ENCODE measurements around the gene TMEM106A.
"Not testable (repeated sequence)": the region's sequence is repeated elsewhere in the genome, so short reads cannot be mapped to it uniquely, and the experiment has no call there.

The TMEM106A gene

GRCh38 chr17:43226393-43226792, 14.7 kb downstream of the TMEM106A start:
- Histone ChIP-seq H3K18ac (ENCODE audit: low read length) (no peak overlapping the region), H3K4me2 (ENCODE audit: low read length) (no peak overlapping the region), H3K4me1 (ENCODE audit: control insufficient read depth, low read depth, low read length) (no peaks in the 10 kb centered on the region), H3K36me3 (ENCODE audit: control insufficient read depth, insufficient read depth, low read length) (no peaks in the 10 kb centered on the region), H2BK5ac (ENCODE audit: low read length) (no peak overlapping the region), H3K79me2 (ENCODE audit: control insufficient read depth, insufficient read depth, low read length) (no peaks in the 10 kb centered on the region), H3K4me3 (ENCODE audit: low read length) (no peak overlapping the region), H4K5ac (ENCODE audit: low read length) (no peak overlapping the region), H3K27me3 (ENCODE audit: insufficient read depth, low read length, poor library complexity) (no peaks in the 10 kb centered on the region), H3K56ac (ENCODE audit: low read length) (no peak overlapping the region), H3K27ac (ENCODE audit: low read depth, low read length) (no peak overlapping the region), H3K4ac (ENCODE audit: low read depth, low read length) (no peak overlapping the region), H2BK120ac (ENCODE audit: low read depth, low read length) (no peak overlapping the region), H3K23ac (ENCODE audit: low read length) (no peak overlapping the region), H4K8ac (ENCODE audit: low read depth, low read length) (no peak overlapping the region), H3K79me1 (ENCODE audit: low read length) (no peaks in the 10 kb centered on the region), H2BK15ac (replicated peaks; ENCODE audit: low read depth) (no peak overlapping the region), H3K9ac (ENCODE audit: low read length) (no peak overlapping the region), H2AK5ac (ENCODE audit: low read length) (no peak overlapping the region)
- WGBS (ENCODE audit: extremely low coverage, insufficient coverage, low lambda C conversion rate) = no CpG with 5 or more reads among the region's 7 CpGs
- no peak for DNase-seq

- not testable (repeated sequence) for H4K8ac ChIP-seq (ENCODE audit: low read depth, low read length); H3K27ac ChIP-seq (ENCODE audit: low read depth, low read length); H3K4me3 ChIP-seq (ENCODE audit: low read length); H2AK5ac ChIP-seq (ENCODE audit: low read length); H3K27me3 ChIP-seq (ENCODE audit: insufficient read depth, low read length, poor library complexity); H3K4me2 ChIP-seq (ENCODE audit: low read length); H3K18ac ChIP-seq (ENCODE audit: low read length); H3K4me1 ChIP-seq (ENCODE audit: control insufficient read depth, low read depth, low read length); H3K4ac ChIP-seq (ENCODE audit: low read depth, low read length); H2BK15ac ChIP-seq (replicated peaks; ENCODE audit: low read depth); DNase-seq; H3K9ac ChIP-seq (ENCODE audit: low read length); H2BK5ac ChIP-seq (ENCODE audit: low read length); H3K79me2 ChIP-seq (ENCODE audit: control insufficient read depth, insufficient read depth, low read length); H3K56ac ChIP-seq (ENCODE audit: low read length); H2BK120ac ChIP-seq (ENCODE audit: low read depth, low read length); H3K79me1 ChIP-seq (ENCODE audit: low read length); H3K36me3 ChIP-seq (ENCODE audit: control insufficient read depth, insufficient read depth, low read length); H4K5ac ChIP-seq (ENCODE audit: low read length); H3K23ac ChIP-seq (ENCODE audit: low read length)
- no CpG with 5 or more reads among the region's 7 CpGs for WGBS (ENCODE audit: extremely low coverage, insufficient coverage, low lambda C conversion rate)
These were observed 16.5 kb downstream of the TMEM106A start, which contains the start of gene CCDC200 for GRCh38 chr17:43228020-43228782. TSS of gene CCDC200 (minus strand) at chr17:43228623. CDS start at chr17:43228554, 69 bp downstream.

- H3K4ac ChIP-seq (ENCODE audit: low read depth, low read length); H3K18ac ChIP-seq (ENCODE audit: low read length); H3K56ac ChIP-seq (ENCODE audit: low read length); H3K36me3 ChIP-seq (ENCODE audit: control insufficient read depth, insufficient read depth, low read length); H2AK5ac ChIP-seq (ENCODE audit: low read length); H3K79me1 ChIP-seq (ENCODE audit: low read length); H3K4me2 ChIP-seq (ENCODE audit: low read length); H4K5ac ChIP-seq (ENCODE audit: low read length); DNase-seq; H3K23ac ChIP-seq (ENCODE audit: low read length); H3K4me3 ChIP-seq (ENCODE audit: low read length); H3K27ac ChIP-seq (ENCODE audit: low read depth, low read length); H3K27me3 ChIP-seq (ENCODE audit: insufficient read depth, low read length, poor library complexity); H4K8ac ChIP-seq (ENCODE audit: low read depth, low read length); H3K4me1 ChIP-seq (ENCODE audit: control insufficient read depth, low read depth, low read length); H2BK5ac ChIP-seq (ENCODE audit: low read length); H3K79me2 ChIP-seq (ENCODE audit: control insufficient read depth, insufficient read depth, low read length); H3K9ac ChIP-seq (ENCODE audit: low read length); H2BK120ac ChIP-seq (ENCODE audit: low read depth, low read length); H2BK15ac ChIP-seq (replicated peaks; ENCODE audit: low read depth): not testable (repeated sequence)
- WGBS (ENCODE audit: extremely low coverage, insufficient coverage, low lambda C conversion rate) = no CpG with 5 or more reads among the region's 40 CpGs
These were observed 19.7 kb downstream of the TMEM106A start for GRCh38 chr17:43231205-43232020.

GRCh38 chr17:43232021-43232699, 20.5 kb downstream of the TMEM106A start:
- not testable (repeated sequence) for H3K9ac ChIP-seq (ENCODE audit: low read length); H3K36me3 ChIP-seq (ENCODE audit: control insufficient read depth, insufficient read depth, low read length); H2BK15ac ChIP-seq (replicated peaks; ENCODE audit: low read depth); H3K79me1 ChIP-seq (ENCODE audit: low read length); H3K79me2 ChIP-seq (ENCODE audit: control insufficient read depth, insufficient read depth, low read length); H3K4me1 ChIP-seq (ENCODE audit: control insufficient read depth, low read depth, low read length); H4K5ac ChIP-seq (ENCODE audit: low read length); H2BK5ac ChIP-seq (ENCODE audit: low read length); H4K8ac ChIP-seq (ENCODE audit: low read depth, low read length); H3K27ac ChIP-seq (ENCODE audit: low read depth, low read length); H3K56ac ChIP-seq (ENCODE audit: low read length); H3K4ac ChIP-seq (ENCODE audit: low read depth, low read length); DNase-seq; H3K4me3 ChIP-seq (ENCODE audit: low read length); H2AK5ac ChIP-seq (ENCODE audit: low read length); H3K4me2 ChIP-seq (ENCODE audit: low read length); H3K23ac ChIP-seq (ENCODE audit: low read length); H2BK120ac ChIP-seq (ENCODE audit: low read depth, low read length); H3K27me3 ChIP-seq (ENCODE audit: insufficient read depth, low read length, poor library complexity)
- H3K18ac ChIP-seq (ENCODE audit: low read length) = peak overlapping the region; percentile 89
- WGBS (ENCODE audit: extremely low coverage, insufficient coverage, low lambda C conversion rate) = no CpG with 5 or more reads among the region's 24 CpGs

- not testable (repeated sequence) for H3K56ac ChIP-seq (ENCODE audit: low read length); H3K4me3 ChIP-seq (ENCODE audit: low read length); H4K5ac ChIP-seq (ENCODE audit: low read length); H3K18ac ChIP-seq (ENCODE audit: low read length); H2BK15ac ChIP-seq (replicated peaks; ENCODE audit: low read depth); H3K4me2 ChIP-seq (ENCODE audit: low read length); H3K23ac ChIP-seq (ENCODE audit: low read length); H4K8ac ChIP-seq (ENCODE audit: low read depth, low read length); H2BK5ac ChIP-seq (ENCODE audit: low read length); H3K27me3 ChIP-seq (ENCODE audit: insufficient read depth, low read length, poor library complexity); DNase-seq; H3K79me2 ChIP-seq (ENCODE audit: control insufficient read depth, insufficient read depth, low read length); H3K9ac ChIP-seq (ENCODE audit: low read length); H3K4me1 ChIP-seq (ENCODE audit: control insufficient read depth, low read depth, low read length); H3K27ac ChIP-seq (ENCODE audit: low read depth, low read length); H3K79me1 ChIP-seq (ENCODE audit: low read length); H2AK5ac ChIP-seq (ENCODE audit: low read length); H2BK120ac ChIP-seq (ENCODE audit: low read depth, low read length); H3K36me3 ChIP-seq (ENCODE audit: control insufficient read depth, insufficient read depth, low read length); H3K4ac ChIP-seq (ENCODE audit: low read depth, low read length)
- no CpG with 5 or more reads among the region's 15 CpGs for WGBS (ENCODE audit: extremely low coverage, insufficient coverage, low lambda C conversion rate)
These were observed 21.6 kb downstream of the TMEM106A start for GRCh38 chr17:43233263-43233662.

Measured in mesendoderm (in vitro differentiated cells).